ENCODE data around the gene RFTN1. TPM values are rescaled to one million over a fixed set of nuclear protein-coding genes. Genes with fewer than 3 reads are reported as not detected.

The RFTN1 gene
- total and polyA plus RNA-seq, 2 of the 8 experiments (the other 6 are each of a cell fraction or from before 2014, with no cell fraction given), result 4.6 to 6.7 TPM

DNA sequence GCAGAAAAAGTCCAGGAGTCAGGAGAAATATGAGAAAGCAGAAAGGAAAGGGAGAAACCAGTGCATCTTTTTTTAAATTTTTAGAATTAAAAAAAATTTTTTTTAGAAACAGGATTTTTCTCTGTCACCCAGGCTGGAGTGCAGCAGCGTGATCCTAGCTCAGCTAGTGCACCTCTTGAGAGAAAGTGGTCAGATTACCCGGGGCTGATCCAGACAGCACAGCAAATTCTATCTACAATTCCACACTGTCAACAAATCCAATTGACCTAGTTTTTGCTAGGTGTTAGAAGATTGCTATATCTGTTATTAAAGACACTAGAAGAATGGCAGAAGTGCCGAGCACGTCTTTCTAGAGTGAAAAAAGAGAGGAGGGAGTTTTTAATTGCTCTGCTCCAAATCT is 117.3 kb downstream of the RFTN1 start:
- Histone ChIP-seq H3K79me1 (ENCODE audit: low read depth, low read length) (no peaks in the 10 kb centered on the region), H3K56ac (replicated peaks; ENCODE audit: insufficient read length, low read depth, low read length) (no peak overlapping the region), H3K18ac (ENCODE audit: extremely low read depth, low read length) (no peak overlapping the region), H3K4me1 (replicated peaks in 1 of 4; ENCODE audit: control insufficient read depth in 3 of 4, insufficient read depth in 4 of 4, low read length in 3 of 4) (peaks cover 0 to 6% (median 2%) of the 10 kb centered on the region in 4 experiments; a peak in 4 of 7 replicates), H2BK120ac (replicated peaks; ENCODE audit: low read depth, low read length) (no peak overlapping the region), H3K36me3 (ENCODE audit: control insufficient read depth in 2 of 4, insufficient read depth in 4 of 4, low read length in 3 of 4) (no peaks in the 10 kb centered on the region), H3K4me3 (ENCODE audit: extremely low read depth in 1 of 4, insufficient read depth in 2 of 4, low read depth in 3 of 4, low read length in 4 of 4) (no peak overlapping the region), H3K14ac (ENCODE audit: insufficient read length) (no peak overlapping the region), H3K23ac (ENCODE audit: insufficient read length) (no peak overlapping the region), H3K27me3 (replicated peaks in 1 of 4; ENCODE audit: control insufficient read depth in 3 of 4, extremely low read depth in 1 of 4, insufficient read depth in 3 of 4, low read length in 3 of 4) (no peaks in the 10 kb centered on the region), H3K4ac (replicated peaks; ENCODE audit: insufficient read length, low read depth, low read length) (no peak overlapping the region), H2AFZ (ENCODE audit: low read length) (no peak overlapping the region), H2BK5ac (ENCODE audit: low read depth, low read length) (no peak overlapping the region), H2AK5ac (ENCODE audit: low read depth, low read length) (no peak overlapping the region), H3K4me2 (ENCODE audit: insufficient read depth in 1 of 2, low read depth in 2 of 2, low read length in 2 of 2) (no peak overlapping the region), H3K23me2 (ENCODE audit: low read depth, low read length) (no peaks in the 10 kb centered on the region), H2BK20ac (ENCODE audit: low read length) (no peak overlapping the region), H4K5ac (ENCODE audit: insufficient read length, low read depth, low read length) (no peak overlapping the region), H4K20me1 (replicated peaks in 1 of 2; ENCODE audit: control insufficient read depth in 1 of 2, insufficient read depth in 2 of 2, low read length in 2 of 2) (no peaks in the 10 kb centered on the region), H4K91ac (replicated peaks; ENCODE audit: insufficient read length, low read length) (no peak overlapping the region), H4K8ac (ENCODE audit: extremely low read depth, insufficient read depth, low read length) (no peak overlapping the region), H3K27ac (ENCODE audit: low read depth, low read length) (no peak overlapping the region), H2BK12ac (ENCODE audit: low read depth, low read length) (no peak overlapping the region), H3K9me3 (ENCODE audit: insufficient read depth in 2 of 2, low read depth in 1 of 2, low read length in 1 of 2) (no peaks in the 10 kb centered on the region), H2BK15ac (ENCODE audit: low read length) (no peak overlapping the region), H3K79me2 (ENCODE audit: control insufficient read depth in 1 of 2, insufficient read depth in 2 of 2, low read length in 2 of 2) (no peaks in the 10 kb centered on the region), H3K9ac (replicated peaks in 1 of 4; ENCODE audit: extremely low read depth in 1 of 4, low read depth in 3 of 4, low read length in 3 of 4) (no peak overlapping the region)
- CTCF ChIA-PET (ENCODE audit: partially characterized antibody), result interaction anchor here (1.3 to 1.8 kb wide), 2 partner anchors 9 to 30 kb away, joined by 4 to 6 read pairs; no protein-coding TSS in a partner anchor
- POLR2A ChIA-PET (ENCODE audit: partially characterized antibody), result no interaction called here
- DNase-seq (ENCODE audit: low read depth in 1 of 2, low spot score in 2 of 2), result no peak
- WGBS, 2 experiments (ENCODE audit: extremely low coverage in 1 of 2, insufficient coverage in 1 of 2, insufficient read length in 1 of 2, insufficient replicate concordance in 2 of 2, low coverage in 1 of 2, low lambda C conversion rate in 2 of 2, missing lambda C conversion rate in 1 of 2), result 82% methylated on average over 4 of the region's 4 CpGs; no CpG with 5 or more reads in 1 of the 2 experiments
- TF ChIP-seq SIRT6 (IDR thresholded peaks at IDR 0.05; ENCODE audit: low read length) (no peak), PHF8 (conservative IDR thresholded peaks at IDR 0.05; ENCODE audit: low read depth, low read length) (no peak), KDM1A (IDR thresholded peaks at IDR 0.05; ENCODE audit: borderline replicate concordance, low read length) (no peak), YY1 (IDR thresholded peaks at IDR 0.05; ENCODE audit: low read depth, low read length) (no peak), JUND (IDR thresholded peaks at IDR 0.05; ENCODE audit: low read length) (no peak)
- TF ChIP-seq, protein P1, sequence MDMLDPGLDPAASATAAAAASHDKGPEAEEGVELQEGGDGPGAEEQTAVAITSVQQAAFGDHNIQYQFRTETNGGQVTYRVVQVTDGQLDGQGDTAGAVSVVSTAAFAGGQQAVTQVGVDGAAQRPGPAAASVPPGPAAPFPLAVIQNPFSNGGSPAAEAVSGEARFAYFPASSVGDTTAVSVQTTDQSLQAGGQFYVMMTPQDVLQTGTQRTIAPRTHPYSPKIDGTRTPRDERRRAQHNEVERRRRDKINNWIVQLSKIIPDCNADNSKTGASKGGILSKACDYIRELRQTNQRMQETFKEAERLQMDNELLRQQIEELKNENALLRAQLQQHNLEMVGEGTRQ (IDR thresholded peaks at IDR 0.05; ENCODE audit: low read length), result no peak
- FAIRE-seq, result no peak

All from H1 (cell line).